ENCODE results near the gene CELF5. TPM values are rescaled to one million over a fixed set of nuclear protein-coding genes. Genes with fewer than 3 reads are reported as not detected.

Gene CELF5
- 1.6 and 1.7 TPM in 2 replicates for total RNA-seq
- long read RNA-seq, result 0 reads

DNA sequence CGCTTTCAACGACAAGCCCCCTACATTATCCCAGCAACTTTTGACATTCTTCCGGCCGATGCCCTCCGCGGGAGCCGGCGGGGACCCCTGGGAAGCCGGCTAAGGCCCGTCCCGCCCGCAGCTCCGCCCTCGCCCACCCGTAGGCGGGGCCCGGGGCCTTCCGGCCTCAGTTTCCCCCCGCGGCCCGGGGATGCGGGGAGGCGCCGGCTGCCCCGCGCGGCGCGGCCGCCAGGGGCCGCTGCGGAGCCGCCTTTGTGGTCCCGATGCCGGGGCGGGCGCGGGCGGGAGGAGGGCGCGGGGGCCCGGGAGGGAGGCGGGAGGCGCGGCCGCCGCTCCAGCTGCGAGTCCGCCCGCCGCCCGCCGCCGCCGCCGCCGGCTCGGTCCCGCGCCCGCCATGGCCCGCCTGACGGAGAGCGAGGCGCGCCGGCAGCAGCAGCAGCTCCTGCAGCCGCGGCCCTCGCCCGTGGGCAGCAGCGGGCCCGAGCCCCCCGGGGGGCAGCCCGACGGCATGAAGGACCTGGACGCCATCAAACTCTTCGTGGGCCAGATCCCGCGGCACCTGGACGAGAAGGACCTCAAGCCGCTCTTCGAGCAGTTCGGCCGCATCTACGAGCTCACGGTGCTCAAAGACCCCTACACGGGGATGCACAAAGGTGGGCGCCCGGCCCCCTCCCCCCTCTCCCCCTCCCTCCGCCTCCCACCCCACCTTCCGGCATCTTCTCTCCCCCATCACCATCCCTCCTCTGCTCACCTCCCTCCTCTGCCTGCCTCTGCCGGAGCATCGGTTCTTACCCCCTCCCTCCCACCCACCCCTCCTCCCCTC is at the start of gene CELF5:
Gene CELF5 (plus strand): TSS at position 316 of the 823 bp plus-strand sequence. CDS start 79 bp downstream, at position 395.
- Mint-ChIP-seq H3K36me3 (ENCODE audit: insufficient read depth) (no peaks in the 10 kb centered on the region), H3K27me3 (peaks cover 30% of the 10 kb centered on the region), H3K4me1 (ENCODE audit: low read depth) (no peaks in the 10 kb centered on the region), H3K27ac (no peak within 1 kb of the TSS), H3K4me3 (ENCODE audit: low read depth) (peak within 1 kb of the TSS; percentile 35), H3K9me3 (ENCODE audit: low read depth) (no peaks in the 10 kb centered on the region)
- peak; percentile 52 for DNase-seq (ENCODE audit: low spot score, unreplicated experiment)
- TF ChIP-seq, protein P1, sequence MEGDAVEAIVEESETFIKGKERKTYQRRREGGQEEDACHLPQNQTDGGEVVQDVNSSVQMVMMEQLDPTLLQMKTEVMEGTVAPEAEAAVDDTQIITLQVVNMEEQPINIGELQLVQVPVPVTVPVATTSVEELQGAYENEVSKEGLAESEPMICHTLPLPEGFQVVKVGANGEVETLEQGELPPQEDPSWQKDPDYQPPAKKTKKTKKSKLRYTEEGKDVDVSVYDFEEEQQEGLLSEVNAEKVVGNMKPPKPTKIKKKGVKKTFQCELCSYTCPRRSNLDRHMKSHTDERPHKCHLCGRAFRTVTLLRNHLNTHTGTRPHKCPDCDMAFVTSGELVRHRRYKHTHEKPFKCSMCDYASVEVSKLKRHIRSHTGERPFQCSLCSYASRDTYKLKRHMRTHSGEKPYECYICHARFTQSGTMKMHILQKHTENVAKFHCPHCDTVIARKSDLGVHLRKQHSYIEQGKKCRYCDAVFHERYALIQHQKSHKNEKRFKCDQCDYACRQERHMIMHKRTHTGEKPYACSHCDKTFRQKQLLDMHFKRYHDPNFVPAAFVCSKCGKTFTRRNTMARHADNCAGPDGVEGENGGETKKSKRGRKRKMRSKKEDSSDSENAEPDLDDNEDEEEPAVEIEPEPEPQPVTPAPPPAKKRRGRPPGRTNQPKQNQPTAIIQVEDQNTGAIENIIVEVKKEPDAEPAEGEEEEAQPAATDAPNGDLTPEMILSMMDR (IDR thresholded peaks at IDR 0.05; ENCODE audit: unreplicated experiment), result peak; percentile 68

DNA sequence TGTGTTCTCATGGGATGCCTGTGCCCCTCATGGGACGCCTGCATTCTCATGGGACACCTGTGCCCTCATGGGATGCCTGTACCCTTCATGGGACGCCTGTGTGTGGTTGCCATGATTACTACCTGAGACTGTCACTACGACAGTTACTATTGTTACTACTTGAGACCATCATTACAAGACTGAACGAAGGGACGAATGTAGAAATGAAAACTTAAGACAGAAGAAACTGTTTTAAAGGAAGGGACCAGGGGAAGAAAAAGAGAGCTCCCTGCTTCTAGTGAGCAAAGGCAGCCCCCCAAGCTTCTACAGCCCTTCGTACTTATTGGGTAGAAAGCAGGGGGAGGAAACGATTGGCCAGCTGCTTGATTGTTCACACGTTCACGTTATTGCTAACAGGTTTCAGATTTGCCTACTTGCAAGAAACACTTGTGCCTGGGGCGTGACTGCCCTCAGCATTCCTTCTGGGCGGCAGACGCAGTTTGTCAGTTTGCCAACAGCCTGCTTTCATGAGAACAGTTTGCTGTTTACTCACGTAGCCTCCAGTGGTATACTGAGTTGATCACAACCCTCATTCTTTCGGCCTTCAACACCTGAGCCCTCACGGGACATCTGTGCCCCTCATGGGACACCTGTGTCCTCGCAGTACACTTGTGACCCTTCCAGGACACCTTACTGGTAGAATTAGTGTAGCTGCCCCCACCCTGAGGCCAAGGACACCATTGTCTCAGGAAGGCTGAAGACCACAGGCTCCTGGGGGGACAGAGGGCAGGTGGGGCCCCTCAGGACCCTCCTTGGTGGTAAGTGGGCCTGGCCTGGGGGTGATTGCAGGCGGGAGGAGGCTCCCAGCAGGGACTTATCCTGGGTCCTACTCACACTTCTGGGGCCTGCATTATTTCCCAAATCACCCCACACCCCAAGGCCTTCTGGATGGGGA is 48.4 kb upstream of the CELF5 start:
- Mint-ChIP-seq H3K27ac (peak overlapping the region; percentile 67), H3K4me3 (ENCODE audit: low read depth) (no peak overlapping the region), H3K9me3 (ENCODE audit: low read depth) (no peaks in the 10 kb centered on the region), H3K4me1 (ENCODE audit: low read depth) (peaks cover 1% of the 10 kb centered on the region), H3K36me3 (ENCODE audit: insufficient read depth) (no peaks in the 10 kb centered on the region), H3K27me3 (no peaks in the 10 kb centered on the region)
- TF ChIP-seq, protein P1 (IDR thresholded peaks at IDR 0.05; ENCODE audit: unreplicated experiment), result no peak
- no peak for DNase-seq (ENCODE audit: low spot score, unreplicated experiment)

DNA sequence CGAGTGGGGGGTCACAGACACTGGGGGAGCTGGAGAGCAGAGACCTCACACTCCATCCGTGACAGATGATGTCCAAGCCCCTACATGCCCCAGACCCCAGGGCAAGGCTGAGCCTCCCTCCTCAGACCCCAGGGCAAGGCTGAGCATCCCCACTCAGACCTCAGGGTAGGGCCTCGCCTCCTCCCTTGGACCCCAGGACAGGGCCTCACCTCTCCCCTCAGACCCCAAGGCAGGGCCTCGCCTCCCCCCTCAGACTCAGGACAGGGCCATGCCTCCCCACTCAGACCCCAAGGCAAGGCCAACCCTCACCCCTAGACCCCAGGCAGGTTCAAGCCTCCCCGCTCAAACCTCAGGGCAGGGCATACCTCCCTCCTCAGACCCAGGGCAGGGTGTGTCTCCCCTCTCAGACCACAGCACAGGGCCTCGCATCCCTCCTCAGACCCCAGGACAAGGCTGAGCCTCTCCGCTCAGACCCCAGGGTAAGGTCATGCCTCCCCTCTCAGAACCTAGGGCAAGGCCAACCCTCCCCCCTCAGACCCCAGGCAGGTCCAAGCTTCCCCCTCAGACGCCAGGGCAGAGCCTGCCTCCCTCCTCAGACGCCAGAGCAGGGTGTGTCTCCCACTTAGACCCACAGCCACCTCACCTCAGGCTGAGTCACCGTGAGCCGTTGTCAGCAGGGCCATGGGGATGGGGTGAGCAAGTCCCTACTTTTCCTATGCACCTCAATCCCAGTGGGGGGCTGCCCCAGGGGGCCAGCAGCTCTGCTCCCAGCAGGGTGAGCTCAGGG is 47.6 kb upstream of the CELF5 start:
- H3K27me3 Mint-ChIP-seq, result no peaks in the 10 kb centered on the region
- H3K36me3 Mint-ChIP-seq (ENCODE audit: insufficient read depth), result no peaks in the 10 kb centered on the region
- peaks cover 1% of the 10 kb centered on the region for H3K4me1 Mint-ChIP-seq (ENCODE audit: low read depth)
- H3K4me3 Mint-ChIP-seq (ENCODE audit: low read depth), result no peak overlapping the region
- TF ChIP-seq, protein P1 (IDR thresholded peaks at IDR 0.05; ENCODE audit: unreplicated experiment), result no peak
- no peaks in the 10 kb centered on the region for H3K9me3 Mint-ChIP-seq (ENCODE audit: low read depth)
- DNase-seq (ENCODE audit: low spot score, unreplicated experiment), result no peak
- no peak overlapping the region for H3K27ac Mint-ChIP-seq

DNA sequence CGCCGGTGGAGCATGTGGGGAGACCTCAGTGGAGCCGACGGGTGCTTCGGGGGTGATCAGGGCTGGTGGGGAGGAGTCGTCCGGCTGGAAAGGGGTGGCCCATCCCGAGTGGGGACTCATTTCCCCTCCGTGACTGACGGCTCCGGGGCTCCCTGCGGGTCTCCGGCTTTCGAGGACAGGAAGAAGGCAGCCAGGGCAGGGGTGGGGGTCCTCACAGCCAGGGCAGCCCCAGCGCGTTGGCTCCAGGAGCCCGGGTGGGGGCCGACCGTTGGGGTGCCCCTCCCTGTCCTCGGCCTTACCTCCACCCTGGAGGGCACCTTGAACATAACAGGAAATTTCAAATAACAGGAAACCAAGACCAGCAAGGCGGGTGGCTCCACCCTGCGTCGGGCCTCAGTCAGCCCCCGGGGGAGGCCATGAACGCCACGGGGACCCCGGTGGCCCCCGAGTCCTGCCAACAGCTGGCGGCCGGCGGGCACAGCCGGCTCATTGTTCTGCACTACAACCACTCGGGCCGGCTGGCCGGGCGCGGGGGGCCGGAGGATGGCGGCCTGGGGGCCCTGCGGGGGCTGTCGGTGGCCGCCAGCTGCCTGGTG is 46.0 kb upstream of the CELF5 start, which contains the start of gene S1PR4:
Gene S1PR4 (plus strand): TSS at position 393 of the 596 bp plus-strand sequence. CDS start 24 bp downstream, at position 417.
- DNase-seq (ENCODE audit: low spot score, unreplicated experiment), result no peak
- Mint-ChIP-seq H3K27me3 (no peaks in the 10 kb centered on the region), H3K9me3 (ENCODE audit: low read depth) (no peaks in the 10 kb centered on the region), H3K4me3 (ENCODE audit: low read depth) (no peak within 1 kb of the TSS), H3K36me3 (ENCODE audit: insufficient read depth) (no peaks in the 10 kb centered on the region), H3K4me1 (ENCODE audit: low read depth) (peaks cover 1% of the 10 kb centered on the region), H3K27ac (no peak within 1 kb of the TSS)
- TF ChIP-seq, protein P1 (IDR thresholded peaks at IDR 0.05; ENCODE audit: unreplicated experiment), result no peak

Measured in progenitor cell of endocrine pancreas (in vitro differentiated cells).